ENCODE results near the gene CAMK2D.

DNA sequence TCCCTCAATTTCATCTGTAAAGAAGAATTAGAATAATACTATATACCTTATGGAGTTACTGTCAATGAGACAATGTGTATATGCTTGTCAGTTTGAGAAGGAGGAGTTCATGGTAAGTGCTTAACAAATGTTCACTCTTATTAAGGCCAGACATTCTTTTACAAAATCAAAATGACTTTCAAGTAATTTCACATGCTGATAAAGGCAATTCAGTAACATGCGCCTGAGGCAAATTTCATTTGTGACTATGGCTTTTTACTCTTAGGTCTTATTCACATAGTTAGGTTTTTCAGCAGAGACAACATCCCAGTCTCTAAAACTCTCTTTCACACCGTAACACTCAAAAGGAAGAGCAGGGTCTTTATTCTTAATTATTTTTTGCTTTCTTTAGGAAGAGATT lies 174.4 kb downstream of the CAMK2D start:
- TF ChIP-seq, protein P1, sequence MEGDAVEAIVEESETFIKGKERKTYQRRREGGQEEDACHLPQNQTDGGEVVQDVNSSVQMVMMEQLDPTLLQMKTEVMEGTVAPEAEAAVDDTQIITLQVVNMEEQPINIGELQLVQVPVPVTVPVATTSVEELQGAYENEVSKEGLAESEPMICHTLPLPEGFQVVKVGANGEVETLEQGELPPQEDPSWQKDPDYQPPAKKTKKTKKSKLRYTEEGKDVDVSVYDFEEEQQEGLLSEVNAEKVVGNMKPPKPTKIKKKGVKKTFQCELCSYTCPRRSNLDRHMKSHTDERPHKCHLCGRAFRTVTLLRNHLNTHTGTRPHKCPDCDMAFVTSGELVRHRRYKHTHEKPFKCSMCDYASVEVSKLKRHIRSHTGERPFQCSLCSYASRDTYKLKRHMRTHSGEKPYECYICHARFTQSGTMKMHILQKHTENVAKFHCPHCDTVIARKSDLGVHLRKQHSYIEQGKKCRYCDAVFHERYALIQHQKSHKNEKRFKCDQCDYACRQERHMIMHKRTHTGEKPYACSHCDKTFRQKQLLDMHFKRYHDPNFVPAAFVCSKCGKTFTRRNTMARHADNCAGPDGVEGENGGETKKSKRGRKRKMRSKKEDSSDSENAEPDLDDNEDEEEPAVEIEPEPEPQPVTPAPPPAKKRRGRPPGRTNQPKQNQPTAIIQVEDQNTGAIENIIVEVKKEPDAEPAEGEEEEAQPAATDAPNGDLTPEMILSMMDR (conservative IDR thresholded peaks at IDR 0.05): no peak
- no peak for TF ChIP-seq ZFX (IDR thresholded peaks at IDR 0.05)

All from C4-2B (cell line).